Head of caudate nucleus (tissue), 42 donors: ENCODE measurements around the gene EFHD2.
"Not testable (repeated sequence)": the region's sequence is repeated elsewhere in the genome, so short reads cannot be mapped to it uniquely, and the experiment has no call there.

Source experiments
- DNase-seq, 42 donors: peaks; one replicate each; pipeline versions ENCODE4 v3.0.0 to v3.0.0-alpha.2; 2020 to 2021; ENCODE audit warnings: mixed read lengths in 7 of 42
- intact Hi-C: fragments of 100-400 bp; cut with DNase I; formaldehyde crosslinking; loops from one replicate; pipeline ENCODE4 v1.15.0; 2022

EFHD2 gene

DNA sequence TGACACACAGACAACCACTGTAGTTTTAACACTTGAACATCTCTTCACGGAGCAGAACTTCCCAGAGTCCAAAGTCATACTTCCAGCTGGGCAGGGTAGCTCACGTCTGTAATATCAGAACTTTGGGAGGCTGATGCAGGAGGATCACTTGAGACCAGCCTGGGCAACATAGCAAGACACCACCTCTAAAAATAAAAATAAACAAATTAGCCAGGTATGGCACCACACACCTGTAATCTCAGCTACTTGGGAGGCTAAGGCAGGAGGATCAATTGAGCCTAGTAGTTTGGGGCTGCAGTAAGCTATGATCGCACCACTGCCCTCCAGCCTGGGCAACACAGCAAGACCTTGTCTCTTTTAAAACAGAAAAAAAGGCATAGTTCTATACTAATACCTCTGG is 24.3 kb upstream of the EFHD2 start:
- intact Hi-C loops: no loop called here
- DNase-seq: no peak

DNA sequence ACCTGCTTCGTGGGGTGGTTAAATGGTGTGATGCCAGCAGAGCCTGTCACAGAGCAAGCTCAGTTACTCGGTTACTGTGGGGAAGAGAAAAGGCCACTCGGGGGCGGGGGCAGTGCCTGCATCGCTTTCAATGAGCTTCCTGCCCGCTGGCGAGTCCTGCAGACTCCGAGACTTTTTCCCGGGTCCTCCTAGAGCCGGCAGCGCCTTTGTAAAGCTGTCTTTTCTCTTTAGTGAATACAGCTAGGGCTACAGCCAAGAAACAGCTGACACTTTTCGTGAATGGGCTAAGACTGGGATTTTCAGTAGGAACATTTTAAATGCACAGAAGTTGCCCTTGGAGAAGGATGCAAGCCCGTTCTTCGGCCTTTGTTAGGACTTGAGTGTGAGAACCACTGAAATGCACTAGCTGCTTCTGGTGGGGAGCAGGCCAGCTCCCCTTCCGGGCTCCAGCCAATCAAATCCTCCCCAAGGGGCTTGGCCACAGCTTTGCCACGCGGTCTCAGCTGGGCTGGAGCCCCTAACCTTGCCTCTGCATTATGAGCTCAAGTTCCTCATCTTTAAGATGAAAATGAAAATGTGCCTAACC is 23.4 kb upstream of the EFHD2 start:
- DNase-seq: peak in 40 of 42 donors; percentile 25 to 82 (median 60)
- intact Hi-C loops: no loop called here

DNA sequence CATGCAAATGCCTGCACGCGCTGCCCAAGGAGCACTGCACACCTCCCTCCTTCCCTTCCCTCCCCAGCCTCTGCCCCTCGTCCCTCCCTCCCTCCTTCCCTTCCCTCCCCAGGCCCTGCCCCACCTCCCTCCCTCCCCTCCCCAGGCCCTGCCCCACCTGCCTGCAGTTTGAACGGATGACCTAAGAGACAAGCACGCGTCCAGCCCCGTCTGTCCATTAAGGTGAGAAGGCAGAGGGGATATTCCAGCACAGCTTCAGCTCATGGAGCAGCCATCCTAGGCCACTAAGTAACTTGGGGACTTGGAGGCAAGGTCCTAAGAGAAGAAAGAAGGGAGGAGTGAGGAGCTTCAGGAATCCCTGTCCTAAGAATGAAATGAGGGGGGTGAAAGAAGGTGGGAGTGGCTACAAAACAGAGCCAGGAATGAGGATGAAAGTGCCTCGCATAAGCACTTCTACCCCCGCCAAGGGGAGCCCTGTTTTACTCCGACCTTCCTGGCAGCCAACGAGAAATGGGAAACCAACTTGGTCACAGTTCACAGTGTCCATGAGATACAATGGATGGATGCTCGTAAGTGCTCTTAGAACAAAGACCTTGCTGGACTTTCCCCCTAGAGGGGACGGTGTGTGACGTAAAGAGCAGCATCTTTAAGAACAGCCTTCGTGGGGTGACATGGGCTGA is 21.3 kb upstream of the EFHD2 start:
- intact Hi-C loops: no loop called here
- DNase-seq: no peak

DNA sequence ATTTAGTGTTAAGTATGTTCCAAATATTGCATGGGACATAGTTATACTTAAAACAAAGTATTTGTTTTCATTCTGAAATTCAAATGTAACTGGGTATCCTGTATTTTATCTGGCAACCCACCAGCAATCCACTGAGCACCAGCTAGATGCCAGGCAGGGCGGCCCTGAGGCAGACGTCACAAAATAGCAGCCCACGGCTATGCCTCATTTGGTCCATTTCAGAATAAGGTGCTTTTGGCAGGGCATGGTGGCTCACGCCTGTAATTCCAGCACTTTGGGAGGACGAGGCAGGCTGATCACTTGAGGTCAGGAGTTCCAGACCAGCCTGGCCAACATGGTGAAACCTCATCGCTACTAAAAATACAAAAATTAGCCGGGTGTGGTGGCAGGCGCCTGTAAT is 19.9 kb upstream of the EFHD2 start:
- DNase-seq, intact Hi-C loops: not testable (repeated sequence)

DNA sequence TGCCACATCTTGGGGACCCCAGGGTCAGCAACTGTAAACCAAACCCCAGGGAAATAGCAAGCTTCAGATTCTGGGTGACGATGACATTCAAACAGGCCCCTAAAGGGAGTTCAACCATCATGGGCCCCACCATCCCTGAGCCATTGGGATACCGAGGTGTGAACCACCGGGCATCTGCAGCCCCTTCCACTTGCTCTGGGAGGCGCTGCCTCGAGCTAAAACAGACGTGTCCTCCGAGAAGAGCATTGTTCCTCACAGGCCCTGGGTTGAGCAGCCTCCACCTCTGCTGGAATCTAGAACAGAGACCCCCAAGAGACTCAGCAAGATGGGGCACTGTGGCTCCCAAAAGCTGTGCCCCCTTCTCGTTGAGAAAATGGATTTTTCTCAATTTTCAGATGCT is 19.0 kb upstream of the EFHD2 start:
- no peak for DNase-seq
- intact Hi-C loops: no loop called here

DNA sequence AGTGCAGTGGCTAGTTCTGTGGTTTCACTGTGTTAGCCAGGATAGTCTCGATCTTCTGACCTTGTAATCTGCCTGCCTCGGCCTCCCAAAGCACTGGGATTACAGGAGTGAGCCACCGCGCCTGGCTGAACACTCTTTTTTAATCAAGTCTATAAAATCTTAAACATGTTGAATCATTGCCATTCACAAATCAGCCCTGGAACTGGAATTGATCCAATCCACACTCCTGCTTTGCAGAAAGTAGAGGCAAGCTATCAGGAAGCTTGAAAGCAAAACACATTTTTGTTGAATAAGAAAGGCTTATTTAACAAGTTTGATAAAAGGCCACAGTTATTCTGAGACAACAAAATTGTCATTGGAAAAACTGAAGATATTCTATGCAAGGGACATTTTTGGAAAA is 18.3 kb upstream of the EFHD2 start:
- no peak for DNase-seq
- intact Hi-C loops: no loop called here

DNA sequence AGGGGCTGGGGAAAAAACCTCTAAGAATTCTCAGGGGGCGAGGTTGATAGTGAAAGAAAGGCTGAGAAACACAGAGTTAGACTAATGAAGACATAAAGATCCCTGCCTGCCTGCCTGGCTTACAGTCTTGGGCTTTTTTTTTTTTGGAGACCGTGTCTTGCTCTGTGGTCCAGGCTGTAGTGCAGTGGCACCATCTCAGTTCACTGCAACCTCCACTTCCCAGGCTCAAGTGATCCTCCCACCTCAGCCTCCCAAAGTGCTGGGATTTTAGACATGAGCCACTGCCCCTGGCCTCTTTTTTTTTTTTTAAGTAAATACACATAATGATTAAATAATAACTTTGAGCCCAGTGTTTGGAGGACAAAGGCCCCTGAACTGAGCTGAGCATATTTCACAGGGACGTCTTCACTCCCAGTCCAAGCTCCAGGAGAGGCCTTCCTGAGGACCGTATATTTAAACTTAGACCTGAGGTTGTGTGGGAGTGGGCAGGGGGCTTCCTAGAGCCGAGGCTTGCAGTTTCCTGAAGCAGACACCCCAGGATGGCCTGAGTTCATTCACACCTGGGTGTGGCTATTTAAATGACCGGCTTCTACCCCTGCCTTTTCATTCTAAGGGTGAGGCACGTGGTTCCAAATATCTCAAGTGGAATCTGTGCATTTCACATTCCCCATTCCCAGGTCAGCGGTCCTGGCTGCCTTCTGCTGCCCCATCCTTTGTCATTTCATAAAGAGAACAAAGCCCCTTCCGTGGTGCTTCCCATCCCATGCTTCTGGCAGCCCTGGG is 16.0 kb upstream of the EFHD2 start:
- no peak for DNase-seq
- intact Hi-C loops: no loop called here

DNA sequence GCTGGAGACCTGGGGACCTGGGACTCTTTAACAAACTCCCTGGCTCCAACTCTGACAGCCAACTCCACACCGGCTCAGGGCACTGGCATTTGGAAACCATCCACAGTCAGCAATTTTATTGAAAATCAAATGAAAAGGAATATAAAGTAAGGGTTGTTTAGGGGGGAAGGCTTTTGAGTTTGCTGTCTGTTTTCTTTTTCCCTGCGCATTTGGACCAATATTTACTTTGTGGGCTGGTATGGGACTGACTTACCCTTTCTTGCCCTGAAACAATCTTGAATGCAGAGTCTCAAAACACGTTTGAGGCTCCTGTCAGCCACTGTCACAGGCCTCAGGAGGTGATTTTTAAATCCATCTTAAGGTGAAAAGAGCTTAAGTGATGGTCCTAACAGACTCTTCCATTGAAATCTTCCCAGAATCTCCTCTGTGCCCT is 15.4 kb upstream of the EFHD2 start:
- no peak for DNase-seq
- intact Hi-C loops: no loop called here

DNA sequence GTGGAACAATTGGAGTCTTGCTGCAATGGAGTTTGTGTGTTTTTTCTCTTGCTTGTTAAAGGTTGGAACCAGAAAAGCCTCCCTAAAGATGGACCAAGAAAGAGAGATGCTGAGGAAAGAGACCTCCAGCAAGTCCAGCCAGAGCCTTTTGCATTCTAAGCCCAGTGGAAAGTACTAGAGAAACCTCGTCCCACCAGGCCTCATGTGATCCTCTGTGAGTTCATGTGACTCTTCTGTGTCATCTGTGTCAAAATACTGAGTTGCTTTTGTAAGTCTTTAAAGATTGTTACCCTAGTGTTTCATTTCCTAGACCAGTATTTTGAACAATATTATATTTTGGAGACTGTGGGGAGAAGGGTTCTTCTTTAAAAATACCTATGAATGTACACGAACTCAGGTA is 12.5 kb upstream of the EFHD2 start:
- no peak for DNase-seq
- intact Hi-C loops: no loop called here

DNA sequence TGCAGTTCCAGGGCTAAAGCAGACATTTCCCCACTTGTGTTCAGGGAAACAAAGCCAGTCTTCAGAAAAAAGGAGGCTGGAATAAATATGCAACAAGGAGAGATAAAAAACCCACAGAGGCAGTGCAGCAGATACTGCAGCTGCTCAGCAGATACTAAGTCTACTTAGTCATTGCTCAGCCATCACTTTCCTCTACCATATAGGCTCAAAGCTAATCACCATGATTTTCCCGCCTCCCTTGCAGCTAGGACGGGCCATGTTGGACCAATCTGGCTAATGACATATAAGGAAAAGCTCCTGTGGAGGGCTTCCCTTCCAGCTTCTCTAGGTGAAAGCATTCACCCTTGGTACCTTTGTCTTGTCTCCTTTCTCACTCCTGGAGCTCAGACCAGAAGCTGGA is 10.0 kb upstream of the EFHD2 start:
- intact Hi-C loops: no loop called here
- DNase-seq: no peak

DNA sequence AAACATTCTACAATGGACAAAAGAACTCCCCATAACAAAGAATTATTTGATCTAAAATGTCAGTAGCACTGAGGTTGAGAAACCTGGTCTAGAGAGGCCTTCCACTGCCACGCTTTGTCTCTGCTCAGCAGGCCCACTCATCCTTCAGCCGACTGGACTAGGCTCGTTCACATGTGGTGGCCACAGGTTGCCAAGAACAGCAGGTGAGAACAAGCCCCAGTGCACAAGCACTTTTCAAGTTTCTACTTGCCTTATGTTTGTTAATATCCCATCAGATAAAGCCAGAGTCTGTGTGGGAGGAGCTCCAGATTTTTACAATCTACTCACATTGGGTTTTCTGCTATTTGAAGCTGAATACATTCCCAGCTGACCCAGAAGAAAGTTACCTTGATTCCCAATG is 9.1 kb upstream of the EFHD2 start:
- DNase-seq: no peak
- intact Hi-C loops: no loop called here

DNA sequence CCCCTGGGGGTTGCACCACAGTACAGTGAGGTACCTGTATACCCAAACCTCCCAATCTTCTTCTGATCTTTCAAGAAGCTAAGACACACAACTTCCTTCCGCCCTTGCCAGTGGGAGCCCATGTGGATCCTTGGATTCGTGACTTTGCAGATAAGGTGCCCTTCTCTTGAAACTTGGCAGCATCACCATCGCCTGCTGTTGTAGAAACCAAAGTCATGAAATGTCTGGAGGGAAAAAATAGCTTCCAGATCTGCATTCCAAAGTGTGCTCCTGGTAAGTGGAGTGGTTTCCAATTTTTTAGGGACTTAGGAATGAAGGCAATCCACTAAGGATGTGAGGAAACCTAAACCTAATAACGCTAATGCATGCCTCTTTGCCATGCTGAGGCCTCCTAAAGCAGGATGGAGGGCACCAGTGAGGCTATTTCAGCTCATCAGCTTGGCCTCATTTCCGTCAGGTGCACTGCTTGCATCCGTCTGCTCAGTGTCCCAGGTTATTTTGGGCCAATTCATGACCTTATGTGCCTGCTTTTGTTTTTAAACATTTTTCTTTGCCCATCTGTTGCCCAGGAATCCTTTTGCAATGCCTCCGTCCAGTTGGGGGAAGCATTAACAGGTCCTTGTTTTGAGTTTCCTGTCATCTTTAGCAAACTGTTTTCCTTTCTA is 8.2 kb upstream of the EFHD2 start:
- DNase-seq: no peak

DNA sequence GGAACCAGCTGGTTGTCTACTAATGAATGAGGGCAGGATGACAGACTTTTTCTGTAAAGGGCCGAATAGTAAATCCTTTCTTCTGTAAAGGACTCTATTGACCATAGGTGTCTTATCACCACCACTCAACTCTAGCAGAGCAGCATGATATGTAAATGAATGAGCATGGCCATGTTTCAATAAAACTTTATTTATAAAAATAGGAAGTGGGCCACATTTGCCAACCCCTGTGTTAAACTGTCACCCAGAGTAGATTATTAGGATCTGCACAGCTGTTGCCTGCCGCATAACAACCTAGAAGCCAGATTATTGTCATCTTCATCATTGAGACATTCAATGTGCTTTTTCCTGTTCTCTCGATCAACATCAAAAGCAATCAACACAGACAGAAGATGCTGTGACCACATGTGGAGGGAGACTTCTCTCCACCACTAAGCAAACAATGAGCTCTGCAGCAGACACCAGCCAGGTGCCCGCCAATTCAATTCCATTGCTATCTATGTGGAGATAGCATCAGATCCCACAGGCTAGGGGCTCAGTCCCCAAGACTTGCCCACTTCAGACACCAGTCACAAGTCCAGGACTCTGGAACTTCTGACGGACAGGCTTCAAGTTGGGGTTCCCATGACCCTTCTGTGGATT is 6.8 kb upstream of the EFHD2 start:
- intact Hi-C loops: no loop called here

More for the DNA sequence above, 8.2 kb upstream of the EFHD2 start:
- intact Hi-C loops: no loop called here

DNA sequence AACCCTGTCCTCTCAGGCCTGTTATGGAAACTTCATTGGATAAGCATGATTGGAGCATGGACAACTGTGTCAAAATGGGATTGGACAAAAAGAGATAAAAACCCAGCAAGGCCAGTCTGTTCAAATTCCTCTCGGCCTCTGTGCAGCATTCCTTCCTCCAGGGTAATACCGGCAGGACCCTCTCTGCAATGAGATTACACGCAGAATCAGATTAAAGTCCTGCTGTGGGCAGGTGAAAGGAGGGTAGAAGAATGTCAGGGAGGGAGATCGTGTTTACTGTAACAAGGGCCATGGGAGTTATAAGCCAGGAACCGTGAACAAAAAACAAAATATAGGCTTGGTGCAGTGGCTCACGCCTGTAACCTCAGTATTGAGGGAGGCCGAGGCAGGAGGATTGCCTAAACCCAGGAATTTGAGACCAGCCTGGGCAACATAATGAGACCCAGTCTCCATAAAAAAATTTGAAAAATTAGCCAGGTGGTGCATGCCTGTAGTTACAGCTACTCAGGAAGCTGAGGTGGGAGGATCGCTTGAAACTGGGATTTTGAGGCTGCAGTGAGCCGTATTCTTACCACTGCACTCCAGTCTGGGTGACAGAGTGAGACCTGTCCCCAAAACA is 5.6 kb upstream of the EFHD2 start:
- no peak for DNase-seq
- intact Hi-C loops: no loop called here

More for the DNA sequence above, 6.8 kb upstream of the EFHD2 start:
- no peak for DNase-seq

DNA sequence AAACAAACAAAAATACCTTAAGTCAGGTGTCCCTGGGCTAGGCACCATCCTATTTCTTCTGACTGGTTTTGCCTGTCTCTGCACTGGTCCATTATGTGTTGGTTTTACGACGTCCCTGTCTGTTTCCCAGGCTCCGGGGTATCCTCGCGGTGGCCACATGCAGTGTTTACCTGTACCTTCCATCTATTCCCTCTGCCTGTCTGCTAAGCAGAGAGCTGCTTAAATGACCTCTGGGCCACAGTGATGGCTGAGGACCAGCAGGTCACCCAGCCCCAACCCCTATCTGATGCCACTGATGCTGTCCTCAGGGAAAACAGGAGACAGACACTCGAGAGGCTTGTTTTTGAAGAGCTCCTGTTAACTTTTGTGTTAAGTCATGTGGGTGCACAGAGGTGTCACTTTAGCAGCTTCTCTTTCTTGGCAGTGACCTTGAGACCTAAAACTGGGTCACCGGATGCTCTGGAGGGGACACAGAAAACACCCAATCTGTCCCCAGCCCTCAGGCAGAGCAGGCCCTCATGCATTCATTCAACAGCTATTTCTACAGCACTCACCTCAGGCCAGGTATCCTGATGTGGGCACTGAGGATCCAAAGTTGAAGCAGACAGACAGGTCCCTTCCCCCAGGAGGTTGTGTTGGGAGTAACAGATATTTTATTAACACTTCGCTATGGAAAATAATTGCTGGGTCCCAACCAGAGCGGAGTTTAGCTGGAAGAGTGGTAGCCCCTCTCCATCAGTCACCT is 4.4 kb upstream of the EFHD2 start:
- intact Hi-C loops: no loop called here
- no peak for DNase-seq

DNA sequence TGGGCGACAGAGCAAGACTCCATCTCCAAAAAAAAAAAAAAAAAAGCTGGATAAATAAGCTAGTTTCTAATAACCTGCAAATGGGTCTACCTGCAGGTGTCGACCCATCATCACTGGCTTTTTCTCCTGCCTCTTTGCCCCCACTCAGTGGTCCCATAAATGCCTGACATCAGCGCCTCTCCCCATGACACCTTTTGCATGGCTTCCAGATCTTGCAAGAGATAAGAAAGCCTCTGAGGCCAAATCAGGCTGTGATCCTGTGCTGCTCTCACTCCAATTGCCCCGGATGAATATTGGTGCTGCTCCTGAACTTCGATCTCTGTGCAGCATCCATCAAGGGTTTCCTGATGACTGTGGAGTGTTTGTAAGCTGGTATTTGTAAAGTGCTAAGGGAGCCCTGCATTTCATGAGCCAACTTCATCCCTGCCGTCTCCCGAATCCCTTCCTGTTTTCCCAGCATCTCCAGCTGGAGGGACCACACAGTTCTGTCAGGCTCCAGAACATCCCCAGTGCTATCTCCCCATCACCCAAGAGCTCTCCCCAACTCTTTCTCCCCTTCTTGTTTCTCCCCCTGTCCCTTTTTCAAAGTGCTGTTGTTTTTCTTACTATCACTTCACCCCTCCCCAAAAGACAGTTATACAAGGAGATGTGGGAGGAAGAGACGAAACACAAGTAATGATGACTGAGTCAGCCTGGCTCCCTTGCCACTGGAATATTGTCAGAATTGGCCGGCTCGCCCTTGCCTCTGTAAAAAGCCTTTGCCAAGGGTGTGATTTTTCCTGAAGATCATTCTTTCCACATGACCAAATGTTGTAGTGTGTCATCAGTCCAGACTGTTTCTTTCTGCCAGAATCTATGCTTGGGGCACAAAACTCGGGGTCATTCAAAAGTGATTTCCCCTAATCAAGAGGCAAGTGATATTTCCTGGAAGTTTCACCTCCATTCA is 2.8 kb upstream of the EFHD2 start:
- peak in 2 of 42 donors; percentile 24 to 69 for DNase-seq
- intact Hi-C loops: no loop called here

DNA sequence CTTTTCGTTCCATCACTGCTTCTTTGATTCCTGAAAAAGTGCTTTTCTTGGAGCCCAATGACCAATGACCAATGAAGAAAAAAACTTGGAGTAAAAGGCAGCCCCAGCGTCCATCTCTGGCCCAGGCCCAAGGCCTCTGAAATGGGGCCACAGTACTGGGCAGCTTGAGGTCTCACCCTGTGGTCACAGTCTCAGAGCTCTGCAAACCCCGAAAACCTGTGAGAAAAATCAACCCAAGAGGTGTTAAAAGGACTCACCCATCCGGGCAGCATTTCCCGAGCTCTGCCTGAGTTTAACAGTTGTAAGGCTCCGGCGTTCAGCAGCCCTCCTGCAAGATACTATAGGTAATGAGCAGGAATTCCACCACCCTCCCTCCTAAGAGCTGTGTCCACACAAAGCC is 2.1 kb upstream of the EFHD2 start:
- no peak for DNase-seq
- intact Hi-C loops: no loop called here
